Right renal cortex interstitium (tissue), 3 donors: Measurements from ENCODE around the gene KCNQ4. TPM values are rescaled to one million over a fixed set of nuclear protein-coding genes. Genes with fewer than 3 reads are reported as not detected.

Experiments
- DNase-seq, 3 donors: peaks; one replicate each; pipeline ENCODE4 v3.0.0-alpha.2; 2013; ENCODE audit warnings: low read depth in 3 of 3, low spot score in 2 of 3
- polyA plus RNA-seq, 3 donors: library from polyadenylated mRNA; unstranded; fragments of 120-200 nt; gene quantifications; one replicate each; pipeline ENCODE4 v1.2.1, GENCODE V29; 2013; ENCODE audit not compliant: insufficient read length in 3 of 3

Gene KCNQ4
- polyA plus RNA-seq, 3 donors = 1.2 to 1.7 (median 1.3) TPM

GRCh38 chr1:40753142-40753882 lies 30.3 kb upstream of the KCNQ4 start:
- no peak for DNase-seq

- DNase-seq = no peak
Observed at GRCh38 chr1:40754201-40754600, 29.4 kb upstream of the KCNQ4 start.

- DNase-seq = no peak
Observed at GRCh38 chr1:40755067-40755466, 28.5 kb upstream of the KCNQ4 start.

GRCh38 chr1:40756523-40756922 lies 27.1 kb upstream of the KCNQ4 start:
- no peak for DNase-seq

- DNase-seq = no peak
Observed at GRCh38 chr1:40757084-40757483, 26.5 kb upstream of the KCNQ4 start.

- DNase-seq = no peak
Observed at GRCh38 chr1:40758004-40758403, 25.6 kb upstream of the KCNQ4 start.

- no peak for DNase-seq
Observed at GRCh38 chr1:40758578-40759343, 24.8 kb upstream of the KCNQ4 start.

GRCh38 chr1:40760984-40761383 lies 22.6 kb upstream of the KCNQ4 start:
- no peak for DNase-seq

- no peak for DNase-seq
Observed at GRCh38 chr1:40762144-40762923, 21.3 kb upstream of the KCNQ4 start.

- DNase-seq = no peak
Observed at GRCh38 chr1:40763742-40764532, 19.6 kb upstream of the KCNQ4 start.

- DNase-seq = no peak
Observed at GRCh38 chr1:40764981-40765380, 18.6 kb upstream of the KCNQ4 start.

GRCh38 chr1:40766017-40766416 lies 17.6 kb upstream of the KCNQ4 start:
- no peak for DNase-seq

GRCh38 chr1:40766560-40766959 lies 17.0 kb upstream of the KCNQ4 start:
- DNase-seq = no peak

GRCh38 chr1:40768146-40768990 lies 15.2 kb upstream of the KCNQ4 start:
- no peak for DNase-seq

GRCh38 chr1:40769815-40770214 lies 13.8 kb upstream of the KCNQ4 start:
- DNase-seq = no peak

- no peak for DNase-seq
Observed at GRCh38 chr1:40770296-40771070, 13.1 kb upstream of the KCNQ4 start.

- no peak for DNase-seq
Observed at GRCh38 chr1:40772146-40772955, 11.2 kb upstream of the KCNQ4 start.

- no peak for DNase-seq
Observed at GRCh38 chr1:40773748-40774265, 9.8 kb upstream of the KCNQ4 start.
